Amniotic stem cell (primary cell): ENCODE data around the gene SGTB.
"Not testable (repeated sequence)": the region's sequence is repeated elsewhere in the genome, so short reads cannot be mapped to it uniquely, and the experiment has no call there.

ENCODE experiments used
- DNase-seq: peaks from one replicate; lab custom pipeline; 2025; lab: John Stamatoyannopoulos, UW

SGTB gene

DNA sequence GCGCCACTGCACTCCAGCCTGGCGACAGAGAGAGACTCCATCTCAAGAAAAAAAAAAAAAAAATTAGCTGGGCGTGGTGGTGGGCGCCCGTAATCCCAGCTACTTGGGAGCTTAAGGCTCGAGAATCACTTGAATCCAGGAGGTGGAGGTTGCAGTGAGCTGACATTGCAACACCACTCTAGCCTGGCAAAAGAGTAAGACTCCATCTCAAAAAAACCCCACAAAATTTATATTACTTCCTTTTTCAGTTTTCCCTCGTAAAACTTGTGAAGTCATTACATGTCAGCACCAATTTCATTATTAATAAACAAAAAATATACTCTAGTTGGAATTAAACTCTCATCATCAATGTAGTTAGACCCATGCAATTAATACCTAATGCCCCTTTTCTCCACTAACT, 53.2 kb downstream of the SGTB start:
- DNase-seq = no peak

DNA sequence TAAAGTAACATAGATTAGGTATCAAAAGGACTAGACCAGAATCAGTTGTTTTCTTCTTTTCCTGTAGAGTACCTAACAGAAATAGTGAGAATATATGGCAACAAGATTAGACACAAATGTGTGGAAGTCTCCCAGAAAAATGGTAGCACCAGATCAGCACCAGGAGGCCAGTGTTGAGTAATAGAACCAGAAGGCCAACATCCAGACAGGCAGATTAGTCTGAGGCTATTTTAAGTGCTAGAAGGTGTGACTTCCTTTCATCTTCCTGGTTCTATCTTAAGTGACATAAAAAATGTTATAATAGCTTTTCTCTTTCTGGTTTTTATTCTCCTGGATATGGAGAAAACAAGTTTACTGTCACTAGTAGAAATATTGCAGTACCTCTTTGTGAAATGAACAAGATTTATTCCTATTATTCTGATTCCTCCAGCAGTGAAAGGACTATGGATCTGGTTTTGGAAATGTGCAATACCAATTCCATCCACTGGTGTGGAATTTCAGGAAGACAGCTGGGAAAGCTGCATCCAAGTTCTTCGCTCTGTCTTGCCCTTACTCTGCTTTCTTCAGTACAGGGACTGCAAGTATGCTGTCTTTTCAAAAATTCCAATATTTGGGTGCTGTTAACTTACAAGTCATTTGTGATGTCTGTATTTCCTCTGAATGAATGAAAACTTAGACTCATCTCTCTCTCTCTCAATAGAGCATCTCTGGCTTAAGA, 57.9 kb downstream of the SGTB start:
- DNase-seq = no peak

DNA sequence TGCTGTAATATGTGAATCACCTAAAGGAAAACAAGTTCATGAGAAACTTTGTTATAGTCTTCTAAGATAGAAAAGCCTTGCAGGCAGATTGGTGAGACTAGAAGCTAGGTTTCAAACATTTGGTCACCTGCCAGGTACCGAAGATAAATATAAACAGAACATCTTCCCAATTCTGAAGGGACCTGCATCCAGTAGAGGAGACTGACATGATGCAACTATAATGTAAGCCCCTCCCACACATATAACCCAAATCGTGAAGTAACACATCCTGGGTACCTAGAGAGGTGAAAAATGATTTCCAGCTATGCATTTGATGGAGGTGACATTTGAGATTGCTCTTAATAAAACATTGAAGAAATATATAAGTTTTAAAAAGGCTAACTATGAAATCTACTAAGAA, 67.2 kb downstream of the SGTB start:
- DNase-seq = no peak

DNA sequence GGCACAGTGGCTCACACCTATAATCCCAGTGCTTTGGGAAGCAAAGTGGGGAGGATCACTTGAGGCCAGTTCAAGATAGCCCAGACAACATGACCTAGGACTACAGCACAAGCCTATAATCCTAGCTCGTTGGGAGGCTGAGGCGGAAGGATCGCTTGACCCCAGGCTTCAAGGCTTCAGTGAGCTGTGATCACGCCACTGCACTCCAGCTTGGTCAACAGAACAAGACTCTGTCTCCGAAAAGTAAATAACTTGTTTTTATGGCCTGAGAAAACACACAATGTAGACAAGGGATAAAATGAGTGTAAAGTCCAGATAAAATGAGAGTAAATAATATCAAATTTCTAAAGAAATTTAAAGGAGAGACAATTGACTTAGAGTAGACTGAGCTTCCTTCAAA, 70.8 kb downstream of the SGTB start:
- no peak for DNase-seq

DNA sequence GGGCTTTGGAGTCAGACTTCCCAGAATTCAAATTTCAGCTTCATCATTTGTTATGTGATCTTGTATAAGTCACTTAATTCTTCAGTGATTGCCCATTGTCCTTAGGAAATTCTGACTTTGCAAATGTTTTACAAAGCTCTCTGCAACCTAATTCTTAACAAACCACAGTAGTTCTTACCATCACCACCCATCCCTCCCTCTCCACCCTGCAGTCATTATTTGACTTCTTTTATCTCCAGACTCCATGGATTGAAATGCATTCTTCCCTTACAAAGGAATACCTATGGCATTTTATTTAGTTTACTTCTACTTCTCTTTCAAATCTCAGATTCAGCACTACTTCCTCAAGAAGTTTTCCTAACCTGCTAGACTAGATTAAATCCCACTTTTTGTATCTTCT, 74.0 kb downstream of the SGTB start:
- DNase-seq = no peak

DNA sequence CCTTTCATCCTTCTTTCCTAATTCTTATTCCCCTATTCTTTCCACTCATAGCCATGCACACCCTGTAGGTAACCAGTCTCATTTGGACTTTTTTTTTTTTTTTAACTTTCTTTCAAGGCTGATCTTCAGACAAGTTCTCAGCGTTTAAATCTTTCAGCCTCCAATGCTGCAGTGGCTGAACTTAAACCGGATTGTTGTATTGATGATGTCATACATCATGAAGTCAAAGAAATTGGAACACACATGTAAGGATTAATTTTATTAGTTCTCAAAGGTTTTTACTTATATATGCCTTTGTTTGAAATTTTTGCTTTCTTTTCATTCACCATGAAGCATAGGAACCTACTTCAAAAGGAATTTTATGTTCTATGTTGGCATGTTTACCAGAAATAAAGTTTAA, 75.0 kb downstream of the SGTB start:
- no peak for DNase-seq

DNA sequence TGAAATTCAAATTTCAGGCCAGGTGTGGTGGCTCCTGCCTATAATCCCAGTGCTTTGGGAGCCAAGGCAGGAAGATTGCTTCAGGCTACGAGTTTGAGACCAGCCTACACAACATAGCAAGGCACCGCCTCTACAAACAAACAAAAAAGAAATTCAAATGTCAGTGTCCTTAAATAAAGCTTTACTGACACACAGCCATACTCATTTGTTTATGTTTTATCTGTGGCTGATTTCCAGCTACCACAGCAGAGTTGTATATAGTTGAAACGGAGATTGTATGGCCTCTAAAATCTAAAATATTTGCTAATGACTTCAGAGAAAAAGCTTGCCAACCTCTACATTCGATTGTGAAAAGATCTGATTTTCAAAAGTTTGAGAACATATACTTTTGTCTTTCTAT, 81.7 kb downstream of the SGTB start:
- DNase-seq = no peak

DNA sequence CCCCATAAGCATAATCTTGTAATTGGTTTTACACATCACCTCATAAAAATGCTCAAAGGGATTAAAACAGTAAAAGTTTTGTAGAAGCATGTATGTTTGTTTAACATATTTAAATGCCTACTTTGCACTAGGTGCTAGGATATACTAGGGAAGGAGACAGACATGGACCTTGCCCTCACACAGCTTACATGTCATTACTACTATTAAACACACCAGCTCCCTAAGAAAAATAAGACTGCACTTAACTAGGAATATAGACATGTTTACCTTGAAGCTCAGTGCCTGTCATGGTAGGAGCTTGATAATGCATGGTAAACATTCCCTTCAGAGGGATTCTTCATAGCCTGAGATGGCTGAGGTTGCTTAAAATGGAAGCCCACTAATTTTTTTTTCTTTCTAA, 90.9 kb downstream of the SGTB start:
- no peak for DNase-seq

DNA sequence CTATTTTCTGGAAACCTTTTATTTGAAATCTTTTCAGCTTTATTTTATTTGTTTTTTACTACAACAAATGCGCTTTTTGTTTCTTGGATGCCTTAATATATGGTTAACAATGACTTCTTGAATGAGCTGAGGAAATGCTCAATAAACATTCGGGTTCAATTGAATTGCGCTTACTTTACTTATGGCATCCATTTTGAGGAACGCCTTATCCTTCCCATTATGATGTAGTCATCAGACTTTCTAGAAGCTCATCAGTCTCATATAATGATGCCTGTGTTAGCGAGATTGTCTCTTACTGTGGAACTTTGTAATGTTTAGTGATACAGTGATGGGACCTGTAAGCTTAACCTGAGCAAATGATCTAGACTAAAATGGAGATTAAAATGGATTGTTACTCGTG, 96.2 kb downstream of the SGTB start:
- no peak for DNase-seq

DNA sequence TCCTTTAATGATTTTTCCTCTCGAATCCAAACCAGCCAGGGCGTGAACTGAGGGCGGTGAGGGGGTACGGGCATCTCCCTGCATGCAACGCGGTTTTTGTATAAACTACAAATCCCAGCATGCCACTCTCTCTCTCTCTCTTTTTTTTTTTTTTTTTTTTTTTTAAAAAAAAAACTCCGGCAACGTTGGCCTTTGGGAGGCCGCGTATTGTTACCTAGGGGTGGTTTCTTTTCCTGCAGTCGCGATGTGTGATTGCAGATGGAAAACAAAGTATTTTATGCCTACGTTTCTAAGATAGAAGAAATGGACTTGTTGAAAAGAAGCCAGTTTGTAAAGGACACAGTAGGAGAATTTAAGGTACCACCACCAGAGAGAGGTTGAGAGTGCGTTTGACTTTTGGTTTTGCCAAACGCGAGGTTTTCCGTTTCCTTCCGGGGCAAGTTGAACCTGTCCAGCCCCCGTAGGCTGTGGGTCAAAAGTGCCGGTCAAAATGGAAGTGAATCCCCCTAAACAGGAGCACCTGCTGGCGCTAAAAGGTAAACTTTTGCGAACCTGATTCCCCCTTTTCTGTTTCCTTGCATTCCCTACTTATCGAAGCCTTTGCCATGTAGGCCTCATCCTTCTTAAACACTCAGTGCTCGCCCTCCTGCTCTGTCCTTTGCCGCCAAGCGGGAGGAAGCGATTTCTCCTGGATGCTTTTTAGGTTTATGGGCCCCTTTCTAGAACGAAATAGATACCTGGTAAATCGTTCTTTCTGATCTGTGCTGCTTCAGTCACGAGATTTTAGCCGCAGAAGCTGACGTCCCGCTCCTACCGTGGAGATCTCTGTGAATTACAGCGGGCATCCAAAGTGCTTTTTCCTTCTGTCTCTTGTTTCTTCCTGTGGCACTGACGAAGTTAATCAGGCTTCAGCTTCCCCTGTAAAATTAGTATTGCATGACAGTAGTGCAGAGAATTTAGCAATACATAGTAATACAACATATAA, 97.0 kb downstream of the SGTB start, which contains the start of the genes SHLD3 and TRAPPC13:
Gene SHLD3 (plus strand): TSS at position 457 of the 985 bp plus-strand sequence. CDS start 4,561 bp downstream, outside the sequence.
Gene TRAPPC13 (plus strand): TSS at position 457 of the 985 bp plus-strand sequence. CDS start 34 bp downstream, at position 491.
- peak; percentile 89 for DNase-seq

DNA sequence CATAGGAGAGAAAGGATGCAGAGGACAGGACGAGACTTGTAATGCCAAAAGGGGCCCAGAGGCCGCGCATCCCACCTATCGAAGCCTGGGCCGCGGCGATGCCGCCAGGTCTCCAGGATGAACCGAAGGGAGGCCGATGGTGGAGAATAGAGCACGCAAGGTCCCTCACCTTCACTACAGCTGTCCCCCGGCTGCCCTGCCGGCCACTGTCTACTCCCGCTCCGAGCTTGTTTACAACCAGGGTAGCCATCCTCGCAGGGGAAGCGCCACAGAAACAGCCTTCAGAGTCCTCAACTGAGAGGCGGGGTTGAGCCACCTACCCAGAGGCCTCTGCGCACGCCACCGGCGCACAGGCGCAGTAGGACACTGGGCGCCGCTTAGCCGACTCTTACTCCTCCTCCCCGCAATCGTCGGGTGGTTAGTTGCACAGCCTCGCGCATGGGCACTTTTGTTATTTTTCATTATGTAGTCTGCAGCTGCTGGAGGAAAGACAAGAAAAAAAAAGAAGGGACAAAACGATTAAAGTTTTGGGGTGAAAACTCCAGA, 97.8 kb downstream of the SGTB start, which contains the start of gene TRIM23:
Gene TRIM23 (minus strand): TSS at position 309 of the 546 bp plus-strand sequence. CDS start 59 bp downstream, at position 250.
- peak; percentile 91 for DNase-seq

DNA sequence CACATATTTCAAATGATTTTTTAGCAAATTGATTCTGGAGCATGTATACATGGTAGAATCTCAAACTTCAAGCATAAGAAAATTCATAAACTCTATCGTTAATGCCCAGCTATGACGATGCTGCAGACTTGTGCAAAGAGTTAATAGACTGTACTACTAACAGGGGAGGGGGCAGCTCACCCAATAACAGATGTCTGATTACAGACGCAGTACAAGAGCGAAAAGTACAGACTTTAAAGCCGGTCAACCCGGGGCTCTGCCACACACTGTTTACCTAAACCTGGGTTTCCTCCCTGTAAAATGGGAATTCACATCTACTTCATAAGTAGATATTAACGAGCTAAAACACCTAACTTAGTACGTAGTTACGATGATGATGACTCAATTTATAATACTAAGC, 98.4 kb downstream of the SGTB start:
- no peak for DNase-seq

DNA sequence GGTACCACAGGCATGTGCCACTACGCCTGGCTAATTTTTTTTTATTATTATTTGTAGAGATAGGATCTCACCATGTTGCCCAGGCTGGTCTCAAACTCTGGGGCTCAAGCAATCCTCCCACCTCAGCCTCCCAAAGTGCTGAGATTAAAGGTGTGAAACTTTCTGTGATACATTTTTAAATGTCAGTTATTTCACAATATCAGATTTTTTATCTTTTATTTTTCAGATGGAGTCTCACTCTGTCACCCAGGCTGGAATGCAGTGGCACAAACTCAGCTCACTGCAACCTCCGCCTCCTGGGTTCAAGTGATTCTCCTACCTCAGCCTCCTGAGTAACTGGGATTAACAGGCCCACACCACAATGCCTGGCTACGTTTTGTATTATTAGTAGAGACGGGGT, 99.9 kb downstream of the SGTB start:
- DNase-seq = not testable (repeated sequence)

DNA sequence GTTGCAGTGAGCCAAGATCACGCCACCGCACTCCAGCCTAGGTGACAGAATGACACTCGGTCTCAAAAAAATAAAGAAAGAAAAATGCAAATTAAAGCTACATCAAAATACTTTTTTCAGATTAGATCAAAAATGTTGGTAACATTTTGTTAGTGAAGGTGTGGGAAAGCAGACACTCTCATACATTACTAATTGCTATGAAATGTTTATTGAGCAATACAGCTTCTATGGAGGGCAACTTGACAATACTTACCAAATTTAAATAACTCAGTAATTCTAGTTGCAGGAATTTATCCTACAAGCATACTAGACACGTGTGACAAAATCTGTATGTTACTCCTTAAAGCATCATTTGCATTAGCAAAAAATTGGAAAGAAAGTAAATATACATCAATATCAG, 101.9 kb downstream of the SGTB start:
- no peak for DNase-seq
